GM18519 (cell line): ENCODE results near the gene JCHAIN.
A peak's percentile ranks its signal among the peaks of the same experiment; 100 is the strongest.
"Not testable (repeated sequence)": the region's sequence is repeated elsewhere in the genome, so short reads cannot be mapped to it uniquely, and the experiment has no call there.

ENCODE experiments used
- ATAC-seq: cut with Tn5 transposase; IDR thresholded peaks from one replicate; pipeline ENCODE4 v1.9.1; 2021; ENCODE audit warnings: mild to moderate bottlenecking, moderate library complexity; ENCODE audit not compliant: unreplicated experiment, low FRiP score

JCHAIN gene

GRCh38 chr4:70666369-70666768 lies at the start of gene JCHAIN:
Gene JCHAIN (minus strand): TSS chr4:70666508. CDS start chr4:70666490, 18 bp downstream.
- no peak for ATAC-seq

GRCh38 chr4:70715097-70715496 lies 48.8 kb upstream of the JCHAIN start:
- no peak for ATAC-seq

GRCh38 chr4:70714079-70714887 lies 48.0 kb upstream of the JCHAIN start:
- peak; percentile 54 for ATAC-seq

GRCh38 chr4:70713453-70714078 lies 47.3 kb upstream of the JCHAIN start:
- no peak for ATAC-seq

- ATAC-seq: no peak
Measured at GRCh38 chr4:70712604-70713452, 46.5 kb upstream of the JCHAIN start.

GRCh38 chr4:70712150-70712549 lies 45.8 kb upstream of the JCHAIN start:
- no peak for ATAC-seq

- no peak for ATAC-seq
Measured at GRCh38 chr4:70711599-70711998, 45.3 kb upstream of the JCHAIN start.

- ATAC-seq: no peak
Measured at GRCh38 chr4:70709611-70710205, 43.4 kb upstream of the JCHAIN start.

GRCh38 chr4:70706516-70706915 lies 40.2 kb upstream of the JCHAIN start:
- ATAC-seq: no peak

GRCh38 chr4:70706044-70706461 lies 39.7 kb upstream of the JCHAIN start:
- ATAC-seq: no peak

- peak; percentile 47 for ATAC-seq
Measured at GRCh38 chr4:70705183-70706043, 39.1 kb upstream of the JCHAIN start.

GRCh38 chr4:70704931-70705182 lies 38.5 kb upstream of the JCHAIN start:
- ATAC-seq: peak; percentile 20

GRCh38 chr4:70704215-70704930 lies 38.1 kb upstream of the JCHAIN start:
- peak; percentile 28 for ATAC-seq

- ATAC-seq: no peak
Measured at GRCh38 chr4:70703619-70704214, 37.4 kb upstream of the JCHAIN start.

GRCh38 chr4:70702592-70702991 lies 36.3 kb upstream of the JCHAIN start:
- ATAC-seq: not testable (repeated sequence)

- no peak for ATAC-seq
Measured at GRCh38 chr4:70701271-70701670, 35.0 kb upstream of the JCHAIN start.

- ATAC-seq: no peak
Measured at GRCh38 chr4:70700712-70701111, 34.4 kb upstream of the JCHAIN start.

GRCh38 chr4:70698435-70698834 lies 32.1 kb upstream of the JCHAIN start:
- not testable (repeated sequence) for ATAC-seq

GRCh38 chr4:70694633-70695032 lies 28.3 kb upstream of the JCHAIN start:
- ATAC-seq: not testable (repeated sequence)
